Endothelial cell of umbilical vein (primary cell): ENCODE measurements around the gene ARHGEF40.

Experiments used
- EZH2 ChIP-seq: IDR thresholded peaks from 2 replicates; pipeline ENCODE4 v1.6.1; 2012; ENCODE audit warnings: borderline replicate concordance, low read depth, mild to moderate bottlenecking, moderate library complexity, low read length, inconsistent platforms; ENCODE audit not compliant: severe bottlenecking
- POLR2A ChIP-seq: IDR thresholded peaks from 2 replicates; pipeline ENCODE4 v1.6.1; 2012; ENCODE audit warnings: low read depth, mild to moderate bottlenecking, control low read depth, low read length
- TF ChIP-seq, protein P1 (sequence below), 2 donors: IDR thresholded peaks; 1 replicate in 1 of 2; 2 replicates in 1 of 2; pipeline ENCODE4 v1.5.1; 2011; ENCODE audit warnings: low read length in 2 of 2, mild to moderate bottlenecking in 2 of 2, moderate library complexity in 2 of 2, control low read depth in 1 of 2, inconsistent platforms in 1 of 2, low read depth in 1 of 2; ENCODE audit not compliant: insufficient read depth in 1 of 2; ENCODE audit errors: extremely low read depth in 1 of 2

DNA sequence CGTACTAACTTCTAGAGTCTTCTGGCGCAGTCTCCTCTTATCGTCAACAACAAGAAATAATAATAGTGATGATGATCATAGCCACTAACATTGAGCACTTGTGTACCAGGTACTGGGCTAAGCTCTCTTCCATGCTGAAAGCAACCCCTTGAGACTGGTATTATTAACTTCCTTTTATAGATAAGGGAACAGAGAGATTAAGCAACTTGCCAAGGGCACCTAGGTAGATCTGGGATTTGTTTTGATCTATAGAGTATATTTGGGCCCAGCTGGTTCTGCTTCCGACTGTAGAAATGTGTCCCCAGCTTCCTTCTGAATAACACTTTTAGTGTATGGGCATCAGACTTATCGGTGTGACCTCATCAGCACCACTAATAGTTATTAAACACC, 29.5 kb downstream of the ARHGEF40 start:
- TF ChIP-seq, protein P1, sequence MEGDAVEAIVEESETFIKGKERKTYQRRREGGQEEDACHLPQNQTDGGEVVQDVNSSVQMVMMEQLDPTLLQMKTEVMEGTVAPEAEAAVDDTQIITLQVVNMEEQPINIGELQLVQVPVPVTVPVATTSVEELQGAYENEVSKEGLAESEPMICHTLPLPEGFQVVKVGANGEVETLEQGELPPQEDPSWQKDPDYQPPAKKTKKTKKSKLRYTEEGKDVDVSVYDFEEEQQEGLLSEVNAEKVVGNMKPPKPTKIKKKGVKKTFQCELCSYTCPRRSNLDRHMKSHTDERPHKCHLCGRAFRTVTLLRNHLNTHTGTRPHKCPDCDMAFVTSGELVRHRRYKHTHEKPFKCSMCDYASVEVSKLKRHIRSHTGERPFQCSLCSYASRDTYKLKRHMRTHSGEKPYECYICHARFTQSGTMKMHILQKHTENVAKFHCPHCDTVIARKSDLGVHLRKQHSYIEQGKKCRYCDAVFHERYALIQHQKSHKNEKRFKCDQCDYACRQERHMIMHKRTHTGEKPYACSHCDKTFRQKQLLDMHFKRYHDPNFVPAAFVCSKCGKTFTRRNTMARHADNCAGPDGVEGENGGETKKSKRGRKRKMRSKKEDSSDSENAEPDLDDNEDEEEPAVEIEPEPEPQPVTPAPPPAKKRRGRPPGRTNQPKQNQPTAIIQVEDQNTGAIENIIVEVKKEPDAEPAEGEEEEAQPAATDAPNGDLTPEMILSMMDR (IDR thresholded peaks at IDR 0.05; ENCODE audit: extremely low read depth in 1 of 2, insufficient read depth in 1 of 2, low read depth in 1 of 2, low read length in 2 of 2) = no peak
- no peak for TF ChIP-seq POLR2A
- no peak for TF ChIP-seq EZH2
